Gastrocnemius medialis (tissue), 4 donors: ENCODE results near the gene BRDT. TPM values are rescaled to one million over a fixed set of nuclear protein-coding genes. Genes with fewer than 3 reads are reported as not detected.
A peak's percentile ranks its signal among the peaks of the same experiment; 100 is the strongest.

Source experiments
- ATAC-seq, 2 donors: fragments of 150-250 bp; one replicate each; pipeline ENCODE4 v1.9.1; 2016
- DNase-seq, 2 donors: peaks; one replicate each; pipeline ENCODE4 v3.0.0-alpha.2; 2019
- H3K27ac ChIP-seq, 4 donors: fragments of 200-600 bp; sonication (generic); 1 replicate in 1 of 4; 2 replicates in 3 of 4; pipeline ENCODE4 v1.5.1; 2016 to 2018; ENCODE audit warnings: mild to moderate bottlenecking in 2 of 4, moderate library complexity in 1 of 4
- H3K27me3 ChIP-seq, 3 donors: fragments of 200-600 bp; sonication (generic) in 2 of 3; 1 replicate in 1 of 3; 2 replicates in 2 of 3; pipeline versions ENCODE4 v1.5.1 to v1.6.0; 2016 to 2019; ENCODE audit warnings: mild to moderate bottlenecking in 1 of 3, moderate library complexity in 1 of 3
- H3K36me3 ChIP-seq, 2 donors: fragments of 200-600 bp; sonication (generic) in 1 of 2; one replicate each; pipeline ENCODE4 v1.5.1; 2017 to 2018
- H3K4me1 ChIP-seq, 2 donors: fragments of 200-600 bp; sonication (generic) in 1 of 2; one replicate each; pipeline ENCODE4 v1.5.1; 2016 to 2017; ENCODE audit warnings: mild to moderate bottlenecking in 2 of 2
- H3K4me3 ChIP-seq, 4 donors: fragments of 200-600 bp; sonication (generic) in 3 of 4; 1 replicate in 1 of 4; 2 replicates in 3 of 4; pipeline ENCODE4 v1.5.1; 2016 to 2019; ENCODE audit warnings: mild to moderate bottlenecking in 2 of 4
- H3K9me3 ChIP-seq, 3 donors: fragments of 200-600 bp; sonication (generic) in 2 of 3; 1 replicate in 1 of 3; 2 replicates in 2 of 3; pipeline ENCODE4 v1.5.1; 2016 to 2019
- CTCF ChIP-seq, 5 experiments: fragments of 450-650 bp in 3 of 5; fragments of 200-600 bp in 2 of 5; sonication (generic) in 2 of 5; IDR thresholded peaks in 4 of 5; conservative IDR thresholded peaks in 1 of 5; 1 replicate in 4 of 5; 2 replicates in 1 of 5; pipeline ENCODE4 v1.5.1; 2016 to 2019; ENCODE audit warnings: antibody characterized with exemption in 5 of 5, mild to moderate bottlenecking in 3 of 5, moderate library complexity in 3 of 5
- POLR2A ChIP-seq, 2 donors: fragments of 450-650 bp; IDR thresholded peaks; one replicate each; pipeline ENCODE4 v1.6.1; 2017; ENCODE audit warnings: antibody characterized with exemption in 2 of 2, mild to moderate bottlenecking in 2 of 2, moderate library complexity in 2 of 2
- in situ Hi-C, 4 donors: fragments of 200-750 bp; cut with MboI; loops; one replicate each; pipeline versions ENCODE4 v1.15.0 to v1.8.0; 2017; ENCODE audit warnings: low sequenced_read_pairs in 4 of 4
- intact Hi-C: fragments of 100-400 bp; cut with DNase I; formaldehyde crosslinking; loops from one replicate; pipeline ENCODE4 v1.15.1; 2023; ENCODE audit warnings: low total_unique reads
- total RNA-seq, 4 donors: library from RNA; depleted of rRNA; stranded (reverse); fragments of >200 nt; gene quantifications; one replicate each; pipeline versions ENCODE4 v1.1.0 to v1.2.3, GENCODE V29; 2016

The BRDT gene
- not detected for total RNA-seq

DNA sequence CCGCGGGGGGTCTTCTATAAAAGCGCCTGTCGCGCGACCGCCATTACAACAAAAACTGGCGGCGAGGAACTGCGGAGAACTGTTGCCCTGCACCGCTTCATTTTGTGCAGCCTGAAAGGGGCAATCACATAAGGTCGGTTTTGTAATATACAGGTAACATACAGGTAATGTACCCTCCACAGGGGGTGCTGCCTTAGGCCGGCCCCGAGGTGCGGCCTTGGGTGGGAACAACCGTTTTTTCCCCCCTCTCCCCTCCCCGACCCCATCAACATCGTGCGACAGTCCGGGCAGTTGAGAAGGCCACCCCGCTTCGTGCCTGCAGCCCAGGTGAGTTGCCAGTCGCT, at the start of gene BRDT:
Gene BRDT (plus strand): TSS at position 46 of the 344 bp plus-strand sequence. CDS start 13,354 bp downstream, outside the sequence.
- no peak within 1 kb of the TSS for H3K4me3 ChIP-seq
- intact Hi-C loops (no loop called here), in situ Hi-C loops (loop anchor here in 2 of 4 donors (25.0 kb wide), 2 partner anchors 662 to 687 kb away; no protein-coding TSS in a partner anchor)
- ATAC-seq (no peak), DNase-seq (no peak)
- no peaks in the 10 kb centered on the region for H3K27me3 ChIP-seq
- no peaks in the 10 kb centered on the region for H3K36me3 ChIP-seq
- H3K4me1 ChIP-seq = no peaks in the 10 kb centered on the region
- no peaks in the 10 kb centered on the region for H3K9me3 ChIP-seq
- TF ChIP-seq CTCF (IDR thresholded peaks at IDR 0.05 in 4 of 5, conservative IDR thresholded peaks at IDR 0.05 in 1 of 5) (no peak), POLR2A (IDR thresholded peaks at IDR 0.05) (no peak)
- no peak within 1 kb of the TSS for H3K27ac ChIP-seq

DNA sequence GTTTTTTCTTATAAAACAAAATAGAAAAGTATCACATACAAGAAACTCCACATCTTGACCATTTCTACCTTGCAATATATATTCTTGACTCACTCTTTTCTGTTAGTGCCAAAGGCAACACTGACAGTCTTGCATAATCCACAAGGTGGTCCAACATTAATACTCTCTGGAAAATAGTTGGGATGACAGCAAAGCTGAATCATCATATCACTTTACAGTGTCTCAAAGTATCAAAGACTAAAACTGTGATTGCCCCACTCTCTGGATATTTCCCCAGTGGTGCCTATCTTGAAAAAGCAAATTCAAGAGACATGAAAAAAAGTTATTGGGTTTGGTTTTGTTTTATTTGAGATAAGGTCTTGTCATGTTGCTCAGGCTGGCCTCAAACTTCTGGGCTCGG, 48.6 kb upstream of the BRDT start:
- no peak for DNase-seq
- intact Hi-C loops = no loop called here

GRCh38 chr1:91901231-91901630, 48.0 kb upstream of the BRDT start:
- Histone ChIP-seq H3K27ac (no peak overlapping the region), H3K9me3 (no peaks in the 10 kb centered on the region), H3K4me1 (peaks cover 11 to 26% of the 10 kb centered on the region in 2 donors), H3K27me3 (no peaks in the 10 kb centered on the region), H3K36me3 (no peaks in the 10 kb centered on the region), H3K4me3 (no peak overlapping the region)
- ATAC-seq (no peak), DNase-seq (no peak)
- in situ Hi-C loops = no loop called here
- TF ChIP-seq CTCF (IDR thresholded peaks at IDR 0.05 in 4 of 5, conservative IDR thresholded peaks at IDR 0.05 in 1 of 5) (no peak), POLR2A (IDR thresholded peaks at IDR 0.05) (no peak)
- intact Hi-C loops = no loop called here

More for the DNA sequence above, 48.6 kb upstream of the BRDT start:
- H3K4me3 ChIP-seq = no peak overlapping the region
- H3K27ac ChIP-seq = no peak overlapping the region
- ATAC-seq = peak; percentile 90 to 95
- H3K4me1 ChIP-seq = peaks cover 11 to 26% of the 10 kb centered on the region in 2 donors
- H3K36me3 ChIP-seq = no peaks in the 10 kb centered on the region
- no peaks in the 10 kb centered on the region for H3K9me3 ChIP-seq
- no peaks in the 10 kb centered on the region for H3K27me3 ChIP-seq
- in situ Hi-C loops = no loop called here
- TF ChIP-seq CTCF (IDR thresholded peaks at IDR 0.05 in 4 of 5, conservative IDR thresholded peaks at IDR 0.05 in 1 of 5) = no peak
- no peak for TF ChIP-seq POLR2A (IDR thresholded peaks at IDR 0.05)

DNA sequence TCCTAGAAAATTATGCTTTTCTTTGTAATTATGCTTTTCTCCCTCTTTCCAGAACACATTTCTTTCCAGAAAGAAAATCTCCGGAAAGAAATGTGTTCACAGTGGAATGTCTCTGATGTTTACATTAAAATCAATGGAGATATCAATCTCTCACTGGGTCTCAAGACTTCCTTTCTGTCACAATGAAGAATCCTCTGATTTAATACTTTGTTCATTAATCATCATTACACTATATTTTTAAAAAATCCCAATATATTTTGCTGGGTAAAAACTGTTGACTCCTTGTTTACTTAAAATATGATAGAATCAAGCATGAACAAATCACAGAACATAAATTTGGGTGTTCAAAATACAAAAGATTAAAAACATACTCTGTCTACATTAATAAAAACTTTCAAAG, 36.9 kb upstream of the BRDT start:
- ATAC-seq = no peak
- no peak for DNase-seq
- in situ Hi-C loops (no loop called here), intact Hi-C loops (no loop called here)
- Histone ChIP-seq H3K4me1 (no peaks in the 10 kb centered on the region), H3K27ac (no peak overlapping the region), H3K36me3 (no peaks in the 10 kb centered on the region), H3K9me3 (no peaks in the 10 kb centered on the region), H3K4me3 (no peak overlapping the region), H3K27me3 (no peaks in the 10 kb centered on the region)
- TF ChIP-seq POLR2A (IDR thresholded peaks at IDR 0.05) = no peak
- TF ChIP-seq CTCF (IDR thresholded peaks at IDR 0.05 in 4 of 5, conservative IDR thresholded peaks at IDR 0.05 in 1 of 5) = no peak

- H3K4me1 ChIP-seq = no peaks in the 10 kb centered on the region
- H3K9me3 ChIP-seq = no peaks in the 10 kb centered on the region
- H3K4me3 ChIP-seq = no peak overlapping the region
- TF ChIP-seq CTCF (IDR thresholded peaks at IDR 0.05 in 4 of 5, conservative IDR thresholded peaks at IDR 0.05 in 1 of 5) = no peak
- H3K27me3 ChIP-seq = no peaks in the 10 kb centered on the region
- intact Hi-C loops = no loop called here
- in situ Hi-C loops = no loop called here
- no peak for DNase-seq
- no peak for ATAC-seq
- H3K36me3 ChIP-seq = no peaks in the 10 kb centered on the region
- no peak overlapping the region for H3K27ac ChIP-seq
These were observed 36.2 kb upstream of the BRDT start for GRCh38 chr1:91913018-91913417.
